ENCODE results near the gene PTPRN. TPM values are rescaled to one million over a fixed set of nuclear protein-coding genes. Genes with fewer than 3 reads are reported as not detected.

PTPRN gene
- total RNA-seq, 2 donors from 2014 or later = not detected

DNA sequence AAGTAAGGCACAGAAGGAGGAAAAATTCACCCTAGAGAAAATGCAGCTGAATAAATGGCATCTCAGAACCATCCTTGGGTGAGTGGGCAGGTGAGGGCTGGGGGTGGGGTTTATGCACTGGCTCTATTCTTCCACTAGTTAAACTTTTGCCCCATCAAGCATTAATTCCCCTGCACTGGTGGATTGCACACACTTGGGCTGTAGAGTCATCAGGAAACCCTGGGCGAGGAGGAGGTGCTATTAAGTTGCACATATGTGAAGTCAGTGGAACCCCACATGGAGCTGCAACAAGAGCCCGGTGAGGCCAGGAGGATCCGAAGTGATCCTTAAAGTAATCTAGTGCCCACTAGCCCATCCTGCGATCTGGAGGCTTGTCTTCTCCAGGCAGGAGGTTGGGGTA, 36.8 kb downstream of the PTPRN start:
- no peak overlapping the region for H3K4me3 ChIP-seq
- H3K27ac ChIP-seq = no peak overlapping the region
- H3K36me3 ChIP-seq = no peaks in the 10 kb centered on the region
- peaks cover 6 to 18% of the 10 kb centered on the region in 2 donors for H3K4me1 ChIP-seq (ENCODE audit: control insufficient read depth in 1 of 2, low read depth in 2 of 2)
- no peak for ATAC-seq (ENCODE audit: insufficient number of reproducible peaks, low FRiP score, low read depth)
- TF ChIP-seq, protein P1, sequence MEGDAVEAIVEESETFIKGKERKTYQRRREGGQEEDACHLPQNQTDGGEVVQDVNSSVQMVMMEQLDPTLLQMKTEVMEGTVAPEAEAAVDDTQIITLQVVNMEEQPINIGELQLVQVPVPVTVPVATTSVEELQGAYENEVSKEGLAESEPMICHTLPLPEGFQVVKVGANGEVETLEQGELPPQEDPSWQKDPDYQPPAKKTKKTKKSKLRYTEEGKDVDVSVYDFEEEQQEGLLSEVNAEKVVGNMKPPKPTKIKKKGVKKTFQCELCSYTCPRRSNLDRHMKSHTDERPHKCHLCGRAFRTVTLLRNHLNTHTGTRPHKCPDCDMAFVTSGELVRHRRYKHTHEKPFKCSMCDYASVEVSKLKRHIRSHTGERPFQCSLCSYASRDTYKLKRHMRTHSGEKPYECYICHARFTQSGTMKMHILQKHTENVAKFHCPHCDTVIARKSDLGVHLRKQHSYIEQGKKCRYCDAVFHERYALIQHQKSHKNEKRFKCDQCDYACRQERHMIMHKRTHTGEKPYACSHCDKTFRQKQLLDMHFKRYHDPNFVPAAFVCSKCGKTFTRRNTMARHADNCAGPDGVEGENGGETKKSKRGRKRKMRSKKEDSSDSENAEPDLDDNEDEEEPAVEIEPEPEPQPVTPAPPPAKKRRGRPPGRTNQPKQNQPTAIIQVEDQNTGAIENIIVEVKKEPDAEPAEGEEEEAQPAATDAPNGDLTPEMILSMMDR (IDR thresholded peaks at IDR 0.05) = no peak
- DNase-seq (ENCODE audit: low spot score) = no peak
- no peaks in the 10 kb centered on the region for H3K27me3 ChIP-seq (replicated peaks; ENCODE audit: insufficient read depth)
- H3K9me3 ChIP-seq = no peaks in the 10 kb centered on the region

DNA sequence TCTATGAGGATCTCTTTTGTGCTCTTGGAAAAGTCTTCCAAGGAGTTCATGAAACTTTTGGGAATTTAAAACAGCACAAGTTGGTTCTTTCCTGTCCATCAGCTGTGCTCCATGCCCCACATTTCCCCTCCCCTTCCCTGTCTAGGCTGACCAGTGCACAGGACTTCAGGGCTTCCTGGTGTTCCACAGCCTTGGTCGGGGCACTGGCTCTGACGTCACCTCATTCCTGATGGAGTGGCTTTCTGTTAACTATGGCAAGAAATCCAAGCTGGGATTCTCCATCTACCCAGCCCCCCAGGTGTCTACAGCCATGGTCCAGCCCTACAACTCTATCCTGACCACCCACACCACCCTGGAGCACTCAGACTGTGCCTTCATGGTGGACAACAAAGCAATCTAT, 38.2 kb downstream of the PTPRN start:
- no peaks in the 10 kb centered on the region for H3K27me3 ChIP-seq (replicated peaks; ENCODE audit: insufficient read depth)
- H3K36me3 ChIP-seq = no peaks in the 10 kb centered on the region
- no peak for ATAC-seq (ENCODE audit: insufficient number of reproducible peaks, low FRiP score, low read depth)

DNA sequence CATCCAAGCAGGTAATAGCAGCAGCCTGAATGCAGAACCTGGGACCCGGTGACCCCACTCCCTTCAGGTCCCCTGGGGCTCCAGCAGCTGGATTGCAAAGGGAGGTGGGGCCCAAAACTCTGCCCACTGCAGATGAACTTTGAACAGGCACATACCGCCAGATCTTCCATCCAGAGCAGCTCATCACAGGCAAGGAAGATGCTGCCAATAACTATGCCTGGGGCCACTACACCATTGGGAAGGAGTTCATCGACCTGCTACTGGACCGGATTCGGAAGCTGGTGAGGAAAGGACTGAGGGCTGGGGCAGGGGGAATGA, 39.2 kb downstream of the PTPRN start:
- Histone ChIP-seq H3K4me1 (ENCODE audit: control insufficient read depth in 1 of 2, low read depth in 2 of 2) (peaks cover 6 to 14% of the 10 kb centered on the region in 2 donors), H3K27ac (no peak overlapping the region), H3K9me3 (no peaks in the 10 kb centered on the region), H3K4me3 (no peak overlapping the region), H3K36me3 (no peaks in the 10 kb centered on the region), H3K27me3 (replicated peaks; ENCODE audit: insufficient read depth) (no peaks in the 10 kb centered on the region)
- ATAC-seq (ENCODE audit: insufficient number of reproducible peaks, low FRiP score, low read depth) = no peak
- DNase-seq (ENCODE audit: low spot score) = no peak
- TF ChIP-seq, protein P1 (IDR thresholded peaks at IDR 0.05) = no peak

More for the DNA sequence above, 38.2 kb downstream of the PTPRN start:
- no peak overlapping the region for H3K4me3 ChIP-seq
- H3K4me1 ChIP-seq (ENCODE audit: control insufficient read depth in 1 of 2, low read depth in 2 of 2) = peaks cover 6 to 18% of the 10 kb centered on the region in 2 donors
- H3K27ac ChIP-seq = no peak overlapping the region
- TF ChIP-seq, protein P1 (IDR thresholded peaks at IDR 0.05) = no peak
- H3K9me3 ChIP-seq = no peaks in the 10 kb centered on the region
- no peak for DNase-seq (ENCODE audit: low spot score)

GRCh38 chr2:219269362-219270054, 39.7 kb downstream of the PTPRN start:
- ATAC-seq (ENCODE audit: insufficient number of reproducible peaks, low FRiP score, low read depth) (no peak), DNase-seq (ENCODE audit: low spot score) (no peak)
- no peak overlapping the region for H3K4me3 ChIP-seq
- no peaks in the 10 kb centered on the region for H3K36me3 ChIP-seq
- H3K4me1 ChIP-seq (ENCODE audit: control insufficient read depth in 1 of 2, low read depth in 2 of 2) = peaks cover 6 to 10% of the 10 kb centered on the region in 2 donors
- H3K27ac ChIP-seq = no peak overlapping the region
- TF ChIP-seq, protein P1 (IDR thresholded peaks at IDR 0.05) = no peak
- no peaks in the 10 kb centered on the region for H3K27me3 ChIP-seq (replicated peaks; ENCODE audit: insufficient read depth)
- H3K9me3 ChIP-seq = no peaks in the 10 kb centered on the region

GRCh38 chr2:219268294-219268693, 40.9 kb downstream of the PTPRN start:
- Histone ChIP-seq H3K27me3 (replicated peaks; ENCODE audit: insufficient read depth) (no peaks in the 10 kb centered on the region), H3K9me3 (no peaks in the 10 kb centered on the region), H3K4me3 (no peak overlapping the region), H3K36me3 (no peaks in the 10 kb centered on the region), H3K4me1 (ENCODE audit: control insufficient read depth in 1 of 2, low read depth in 2 of 2) (no peaks in the 10 kb centered on the region), H3K27ac (no peak overlapping the region)
- TF ChIP-seq, protein P1 (IDR thresholded peaks at IDR 0.05) = no peak
- DNase-seq (ENCODE audit: low spot score) (no peak), ATAC-seq (ENCODE audit: insufficient number of reproducible peaks, low FRiP score, low read depth) (no peak)

All from thoracic aorta (tissue), 2 donors.